IMR-90 (cell line): ENCODE results near the gene NELL2.

Experiments used
- CTCF ChIP-seq: conservative IDR thresholded peaks from 2 replicates; pipeline ENCODE4 v1.5.1; 2012; ENCODE audit warnings: mild to moderate bottlenecking, low read depth, low read length, improper control_type of control experiment
- ELK1 ChIP-seq: fragments of 150-350 bp; IDR thresholded peaks from 2 replicates; pipeline ENCODE4 v1.6.1; 2016; ENCODE audit warnings: low read depth, mild to moderate bottlenecking, low read length, moderate library complexity, borderline replicate concordance
- MAFK ChIP-seq: IDR thresholded peaks from 2 replicates; pipeline ENCODE4 v1.6.1; 2012; ENCODE audit warnings: low read depth, low read length, improper control_type of control experiment
- NFE2L2 ChIP-seq: fragments of 150-350 bp; IDR thresholded peaks from 2 replicates; pipeline ENCODE4 v1.6.1; 2016; ENCODE audit warnings: low read depth, mild to moderate bottlenecking, low read length
- POLR2A ChIP-seq: IDR thresholded peaks from 2 replicates; pipeline ENCODE4 v1.6.1; 2012; ENCODE audit warnings: mild to moderate bottlenecking, low read depth, low read length
- RAD21 ChIP-seq: IDR thresholded peaks from 2 replicates; pipeline ENCODE4 v1.6.1; 2012; ENCODE audit warnings: low read length, improper control_type of control experiment
- RFX5 ChIP-seq: IDR thresholded peaks from 2 replicates; pipeline ENCODE4 v1.8.0; 2012; ENCODE audit warnings: low read depth, mild to moderate bottlenecking, low read length, moderate library complexity

- no peak for TF ChIP-seq CTCF
- no peak for TF ChIP-seq MAFK
- TF ChIP-seq RAD21, result no peak
- TF ChIP-seq NFE2L2, result no peak
- no peak for TF ChIP-seq RFX5
- TF ChIP-seq POLR2A, result no peak
- TF ChIP-seq ELK1, result no peak
Observed at GRCh38 chr12:44521702-44522101, 354.4 kb downstream of the NELL2 start.
